GM21619 (cell line): ENCODE measurements around the gene ROMO1.
A peak's percentile ranks its signal among the peaks of the same experiment; 100 is the strongest.

Experiments
- ATAC-seq: cut with Tn5 transposase; IDR thresholded peaks from one replicate; pipeline ENCODE4 v1.9.1; 2021; ENCODE audit not compliant: unreplicated experiment

ROMO1 gene

GRCh38 chr20:35699127-35699956 is at the start of gene ROMO1, which contains the start of gene NFS1:
ROMO1 (plus strand) TSS chr20:35699405; CDS start chr20:35699633, 228 bp downstream.
NFS1 (minus strand) TSS chr20:35699352; CDS start chr20:35699288, 64 bp downstream.
- ATAC-seq, result peak; percentile 76

DNA sequence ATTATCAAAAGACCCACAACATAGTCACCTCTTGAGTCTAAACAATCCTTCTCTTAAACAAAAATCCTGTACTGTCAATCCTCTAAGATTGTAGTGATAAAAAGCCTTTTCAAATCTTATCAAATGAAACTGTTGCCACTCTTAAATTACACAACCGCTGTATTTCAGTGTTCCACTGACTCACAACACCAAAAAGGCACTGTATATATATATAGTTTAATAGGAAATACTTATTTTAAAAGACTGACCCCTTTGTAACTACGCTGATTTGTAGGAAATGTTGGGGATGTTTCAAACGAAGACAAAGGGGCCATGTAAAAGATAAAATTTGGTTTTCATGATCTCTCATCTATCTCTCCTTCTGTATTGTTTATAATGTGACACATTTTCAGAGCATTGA is 48.6 kb upstream of the ROMO1 start:
- ATAC-seq, result no peak

- ATAC-seq, result no peak
Measured at GRCh38 chr20:35651958-35652357, 47.2 kb upstream of the ROMO1 start.

GRCh38 chr20:35652641-35653429 is 46.4 kb upstream of the ROMO1 start:
- no peak for ATAC-seq

DNA sequence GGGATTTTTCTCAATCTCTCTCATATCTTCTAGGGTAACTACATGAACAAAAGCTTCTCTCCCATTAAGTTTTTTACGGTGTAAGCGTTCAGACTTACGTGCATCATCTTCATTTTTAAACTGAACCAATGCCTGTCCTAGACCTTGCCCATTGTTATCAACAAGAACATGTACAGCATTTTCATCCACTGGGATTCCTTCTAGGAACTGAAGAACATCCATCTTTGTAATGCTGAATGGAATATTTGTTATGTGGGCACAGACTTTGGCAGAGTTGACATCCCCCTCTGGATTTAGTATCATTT is 45.8 kb upstream of the ROMO1 start:
- ATAC-seq, result no peak

- no peak for ATAC-seq
Measured at GRCh38 chr20:35653893-35654292, 45.3 kb upstream of the ROMO1 start.

DNA sequence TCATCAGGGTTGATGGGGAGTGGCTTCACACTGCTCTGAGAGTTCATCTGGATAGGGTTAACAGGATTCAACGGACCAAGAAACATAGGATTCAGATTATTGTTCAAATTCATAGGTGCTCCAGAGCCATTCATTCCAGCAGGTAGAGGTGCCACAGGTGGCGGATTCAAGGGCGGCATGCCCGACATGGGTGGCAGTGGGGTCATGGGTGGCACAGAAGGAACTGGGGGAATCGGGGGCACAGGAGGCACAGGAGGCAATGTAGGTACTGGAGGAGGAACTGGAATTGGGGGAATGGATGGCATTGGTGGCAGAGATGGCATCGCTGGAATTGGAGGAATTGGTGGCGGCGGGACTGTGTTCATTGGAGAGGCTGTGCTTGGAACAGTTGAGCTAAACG is 44.8 kb upstream of the ROMO1 start:
- ATAC-seq, result no peak

DNA sequence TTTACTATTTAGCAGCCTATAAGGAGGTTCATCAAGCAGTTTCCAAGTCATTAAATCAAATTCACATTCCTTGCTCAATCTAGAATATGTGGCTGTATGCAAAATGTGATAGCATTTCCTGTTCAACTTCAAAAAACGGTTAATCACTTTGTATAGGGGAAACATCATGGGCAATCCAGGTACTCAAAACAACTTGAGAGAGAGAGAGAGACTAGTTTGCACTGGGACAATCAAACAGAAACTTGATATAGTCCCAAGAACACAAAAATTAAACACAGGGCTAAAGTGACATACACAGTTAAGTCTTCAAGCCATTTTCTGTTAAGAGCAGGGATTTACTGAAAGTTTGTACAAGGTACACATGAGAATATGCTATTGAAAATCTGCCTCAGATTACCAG is 41.9 kb upstream of the ROMO1 start:
- ATAC-seq, result no peak

GRCh38 chr20:35660122-35660937 is 38.9 kb upstream of the ROMO1 start:
- no peak for ATAC-seq

DNA sequence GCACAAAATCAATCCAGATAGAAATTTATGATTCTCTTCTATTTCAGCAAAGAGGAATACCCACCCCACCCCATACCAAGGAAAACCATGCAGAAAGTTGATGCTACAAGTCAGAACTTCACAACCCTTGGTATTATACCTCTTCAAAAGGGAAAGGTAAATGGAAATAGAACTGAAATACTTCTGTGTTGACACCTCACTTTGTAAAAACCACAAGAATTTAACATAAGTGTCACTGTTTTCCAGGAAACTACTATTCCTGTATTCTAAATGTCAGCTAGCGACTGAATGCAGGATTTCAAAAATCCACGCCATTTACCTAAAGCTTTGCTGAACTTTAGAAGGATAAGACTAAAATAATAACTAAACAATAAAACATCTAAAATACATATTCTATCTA is 38.2 kb upstream of the ROMO1 start:
- no peak for ATAC-seq

DNA sequence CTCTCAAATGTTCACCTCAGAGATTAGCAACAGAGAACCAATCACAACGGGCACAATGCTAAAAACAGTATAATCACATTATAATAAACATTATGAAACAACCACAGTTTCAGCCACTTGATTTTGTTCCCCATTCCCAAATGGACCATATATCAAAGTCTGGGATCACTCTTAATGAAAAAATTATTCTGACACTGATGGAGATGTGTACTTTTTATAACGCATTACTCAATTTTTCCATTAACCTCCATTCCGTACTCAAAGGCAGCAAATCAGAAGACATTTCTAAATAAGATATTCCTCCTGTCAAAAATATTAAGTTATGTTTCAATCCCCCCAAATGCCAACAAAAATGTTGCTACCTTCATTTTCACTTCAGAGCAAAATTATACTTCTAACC is 37.3 kb upstream of the ROMO1 start:
- no peak for ATAC-seq

DNA sequence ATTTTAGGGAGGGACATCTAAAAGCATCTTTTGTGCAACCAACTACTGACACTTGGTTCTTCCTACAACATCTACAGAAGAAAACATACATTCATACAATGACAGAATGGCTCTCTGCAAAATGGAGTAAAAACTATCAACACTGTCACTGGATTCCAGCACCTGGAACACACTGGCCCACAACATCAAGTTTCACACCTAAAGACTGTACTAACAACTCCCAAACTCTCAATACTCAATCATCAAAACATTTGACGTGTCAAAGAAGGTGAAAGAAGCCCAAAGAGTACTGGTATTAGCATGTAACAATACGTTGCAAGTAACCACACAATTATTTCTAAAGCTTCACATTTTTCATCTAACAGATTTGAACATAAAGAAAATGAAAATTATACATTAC is 36.7 kb upstream of the ROMO1 start:
- no peak for ATAC-seq

DNA sequence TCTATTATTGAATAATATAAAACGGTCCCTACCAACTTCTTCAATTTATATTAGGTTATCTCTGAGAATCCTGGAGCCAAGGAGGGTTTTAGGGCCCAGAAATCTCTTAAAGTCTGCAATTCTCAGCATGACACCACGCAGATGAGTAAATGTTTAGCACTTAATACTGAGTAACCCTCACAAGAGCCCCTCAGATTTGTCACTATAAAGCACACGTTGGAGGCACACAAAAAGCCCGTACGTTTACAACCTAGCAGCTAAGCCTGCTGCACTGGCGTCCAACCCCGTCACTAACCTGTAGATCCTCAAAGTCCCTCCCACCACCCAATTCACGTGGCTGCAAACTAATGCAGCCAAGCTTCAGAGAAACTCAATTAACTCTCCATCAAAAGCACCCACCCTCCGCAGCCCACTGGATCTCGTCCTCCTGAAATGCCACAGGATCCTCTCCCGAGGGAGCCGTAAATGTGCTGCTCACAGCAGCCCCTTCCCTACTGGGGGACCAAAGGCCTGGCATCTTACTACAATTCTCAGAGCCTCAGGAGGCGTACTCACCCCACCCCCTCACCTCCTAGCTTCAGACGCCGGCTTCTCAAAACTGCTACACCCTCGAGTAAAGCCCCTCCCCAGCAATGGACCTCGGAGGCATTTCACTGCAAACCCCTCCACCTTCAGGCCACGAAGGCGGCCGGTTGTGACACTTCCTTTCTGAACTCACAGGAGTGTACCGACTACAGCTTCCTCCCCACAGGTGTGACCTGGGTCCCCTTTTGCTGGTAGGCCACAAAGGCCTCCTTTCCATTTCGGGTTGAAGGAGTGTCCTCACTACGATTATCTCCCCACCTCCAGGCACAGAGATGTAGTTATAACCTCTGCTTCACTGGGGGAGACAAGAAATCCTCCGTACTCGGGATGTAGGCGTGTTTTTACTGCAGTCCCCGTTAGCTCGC is 35.4 kb upstream of the ROMO1 start:
- peak; percentile 31 for ATAC-seq

- ATAC-seq, result peak; percentile 64
Measured at GRCh38 chr20:35664466-35665206, 34.6 kb upstream of the ROMO1 start, which contains the start of the genes CPNE1 and RBM12. CPNE1 (minus strand) TSS chr20:35664900; CDS start chr20:35632923, 31,977 bp downstream. RBM12 (minus strand) TSS chr20:35664900; CDS start chr20:35655322, 9,578 bp downstream.

- no peak for ATAC-seq
Measured at GRCh38 chr20:35665949-35666288, 33.3 kb upstream of the ROMO1 start.

DNA sequence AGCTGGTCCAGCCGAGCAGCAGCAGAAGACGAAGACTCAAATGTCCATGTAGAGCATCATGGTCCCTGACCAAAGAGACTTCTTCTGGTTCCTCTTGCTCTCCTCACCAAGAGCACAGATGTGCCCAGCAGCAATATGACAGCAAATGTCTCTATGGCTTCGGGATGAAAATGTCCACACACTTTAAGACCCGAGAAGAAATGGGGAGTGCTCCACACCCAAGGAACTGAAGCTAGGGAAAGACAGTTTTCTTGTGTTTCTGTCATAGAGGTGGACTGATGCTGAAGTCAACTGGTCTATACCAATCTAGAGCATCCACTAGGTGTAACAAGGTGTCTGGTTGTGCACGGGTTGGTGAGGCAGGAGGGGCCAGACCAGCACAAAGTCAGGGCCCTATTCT is 30.0 kb upstream of the ROMO1 start:
- ATAC-seq, result no peak

- no peak for ATAC-seq
Measured at GRCh38 chr20:35669681-35670080, 29.5 kb upstream of the ROMO1 start.

DNA sequence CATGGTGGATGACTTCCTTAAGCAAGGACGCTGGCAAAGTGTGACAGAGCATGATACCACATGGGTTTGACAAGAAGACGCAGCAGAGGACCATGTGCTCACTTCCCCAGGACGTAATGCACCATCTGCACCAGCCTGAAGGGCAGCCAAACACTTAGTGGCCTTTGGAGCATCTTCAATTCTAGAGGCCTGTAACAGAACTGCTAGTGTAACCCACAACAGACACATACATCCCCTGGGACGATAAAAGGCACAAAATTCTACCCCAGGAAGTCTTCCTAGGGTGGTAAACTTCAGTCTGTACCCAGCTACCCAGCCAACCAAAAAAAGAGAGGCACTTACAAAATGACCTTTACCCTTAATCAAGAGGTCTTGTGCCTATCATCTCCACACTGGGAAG is 25.3 kb upstream of the ROMO1 start:
- no peak for ATAC-seq

GRCh38 chr20:35674921-35675320 is 24.3 kb upstream of the ROMO1 start:
- ATAC-seq, result no peak
